ENCODE measurements around the gene MYOM3.

DNA sequence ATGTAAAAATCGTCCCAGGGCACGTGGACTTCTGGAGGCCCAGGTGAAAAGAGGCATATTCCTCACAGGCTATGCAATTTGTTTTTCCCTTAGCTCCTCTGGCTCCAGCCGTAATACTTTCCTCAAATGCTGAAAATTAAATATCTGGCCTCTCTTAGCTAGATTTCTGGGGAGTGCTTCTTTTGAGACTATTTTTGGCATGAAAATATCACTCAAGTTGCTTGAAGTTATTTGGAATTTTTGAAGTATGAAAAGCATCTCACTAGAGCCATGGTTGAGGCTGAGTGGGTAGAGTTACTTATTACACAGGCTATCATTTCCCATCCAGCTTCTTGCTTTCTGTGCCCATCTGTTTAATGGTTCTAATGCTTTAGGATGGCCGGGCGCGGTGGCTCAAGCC lies 59.7 kb downstream of the MYOM3 start:
- TF ChIP-seq, protein P1, sequence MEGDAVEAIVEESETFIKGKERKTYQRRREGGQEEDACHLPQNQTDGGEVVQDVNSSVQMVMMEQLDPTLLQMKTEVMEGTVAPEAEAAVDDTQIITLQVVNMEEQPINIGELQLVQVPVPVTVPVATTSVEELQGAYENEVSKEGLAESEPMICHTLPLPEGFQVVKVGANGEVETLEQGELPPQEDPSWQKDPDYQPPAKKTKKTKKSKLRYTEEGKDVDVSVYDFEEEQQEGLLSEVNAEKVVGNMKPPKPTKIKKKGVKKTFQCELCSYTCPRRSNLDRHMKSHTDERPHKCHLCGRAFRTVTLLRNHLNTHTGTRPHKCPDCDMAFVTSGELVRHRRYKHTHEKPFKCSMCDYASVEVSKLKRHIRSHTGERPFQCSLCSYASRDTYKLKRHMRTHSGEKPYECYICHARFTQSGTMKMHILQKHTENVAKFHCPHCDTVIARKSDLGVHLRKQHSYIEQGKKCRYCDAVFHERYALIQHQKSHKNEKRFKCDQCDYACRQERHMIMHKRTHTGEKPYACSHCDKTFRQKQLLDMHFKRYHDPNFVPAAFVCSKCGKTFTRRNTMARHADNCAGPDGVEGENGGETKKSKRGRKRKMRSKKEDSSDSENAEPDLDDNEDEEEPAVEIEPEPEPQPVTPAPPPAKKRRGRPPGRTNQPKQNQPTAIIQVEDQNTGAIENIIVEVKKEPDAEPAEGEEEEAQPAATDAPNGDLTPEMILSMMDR (conservative IDR thresholded peaks at IDR 0.05; ENCODE audit: low read depth, low read length), result no peak
- TF ChIP-seq SMC3 (IDR thresholded peaks at IDR 0.05; ENCODE audit: low read depth, low read length), result no peak
- no peak for TF ChIP-seq FOS (IDR thresholded peaks at IDR 0.05; ENCODE audit: low read depth, low read length)
- TF ChIP-seq RAD21 (IDR thresholded peaks at IDR 0.05; ENCODE audit: low read length), result no peak
- no peak for TF ChIP-seq POLR2A (IDR thresholded peaks at IDR 0.05; ENCODE audit: low read depth, low read length)
- TF ChIP-seq RFX5 (IDR thresholded peaks at IDR 0.05; ENCODE audit: low read depth, low read length), result no peak
